Urothelium cell line (cell line): ENCODE results near the gene PHETA2.
"Not testable (repeated sequence)": the region's sequence is repeated elsewhere in the genome, so short reads cannot be mapped to it uniquely, and the experiment has no call there.

Experiments used
- DNase-seq: peaks from one replicate; pipeline ENCODE4 v3.0.0; 2011; ENCODE audit warnings: low spot score, mixed read lengths
- FAIRE-seq: peaks from 2 replicates; lab custom pipeline; 2011; peaks lifted over from hg19 to GRCh38; lab: Jason Lieb, UNC

PHETA2 gene

GRCh38 chr22:42069801-42070516 is 4.1 kb upstream of the PHETA2 start:
- FAIRE-seq: no peak
- DNase-seq: peak; percentile 25

- FAIRE-seq: peak; percentile 98
- DNase-seq: peak; percentile 96
Measured at GRCh38 chr22:42070517-42071422, 3.3 kb upstream of the PHETA2 start, which contains the start of gene NAGA. TSS of gene NAGA (minus strand) at chr22:42070812. CDS start at chr22:42070297, 515 bp downstream.

- FAIRE-seq: peak; percentile 5
Measured at GRCh38 chr22:42071508-42071907, 2.5 kb upstream of the PHETA2 start.

GRCh38 chr22:42072606-42073330 is 1.3 kb upstream of the PHETA2 start:
- DNase-seq (no peak), FAIRE-seq (peak; percentile 55)

More at GRCh38 chr22:42071508-42071907, 2.5 kb upstream of the PHETA2 start:
- not testable (repeated sequence) for DNase-seq

- DNase-seq: no peak
- no peak for FAIRE-seq
Measured at GRCh38 chr22:42073621-42074041, 417 bp upstream of the PHETA2 start.

GRCh38 chr22:42074846-42075676 is 1.0 kb downstream of the PHETA2 start:
- no peak for DNase-seq
- peak; percentile 63 for FAIRE-seq

GRCh38 chr22:42076764-42077485 is 2.9 kb downstream of the PHETA2 start:
- no peak for DNase-seq
- no peak for FAIRE-seq

GRCh38 chr22:42077486-42078125 is 3.6 kb downstream of the PHETA2 start:
- FAIRE-seq (no peak), DNase-seq (no peak)

GRCh38 chr22:42078469-42079318 is 4.6 kb downstream of the PHETA2 start:
- no peak for DNase-seq
- no peak for FAIRE-seq

- FAIRE-seq (peak; percentile 98), DNase-seq (peak; percentile 99)
Measured at GRCh38 chr22:42079319-42080251, 5.5 kb downstream of the PHETA2 start, which contains the start of gene SMDT1. TSS of gene SMDT1 (plus strand) at chr22:42079700. CDS start at chr22:42079769, 69 bp downstream.

GRCh38 chr22:42080287-42080686 is 6.2 kb downstream of the PHETA2 start:
- no peak for DNase-seq
- no peak for FAIRE-seq

GRCh38 chr22:42083119-42083518 is 9.1 kb downstream of the PHETA2 start:
- FAIRE-seq: no peak
- DNase-seq: no peak

GRCh38 chr22:42084874-42085273 is 10.8 kb downstream of the PHETA2 start:
- FAIRE-seq: no peak
- no peak for DNase-seq

GRCh38 chr22:42086051-42086450 is 12.0 kb downstream of the PHETA2 start:
- DNase-seq (no peak), FAIRE-seq (no peak)

GRCh38 chr22:42090596-42091454 is 16.8 kb downstream of the PHETA2 start, which contains the start of gene NDUFA6:
TSS of gene NDUFA6 (minus strand) at chr22:42090772. CDS start at chr22:42090744, 28 bp downstream.
- peak; percentile 98 for FAIRE-seq

GRCh38 chr22:42091455-42091782 is 17.4 kb downstream of the PHETA2 start:
- FAIRE-seq (no peak), DNase-seq (no peak)

More at GRCh38 chr22:42090596-42091454, 16.8 kb downstream of the PHETA2 start, which contains the start of gene NDUFA6:
- DNase-seq: peak; percentile 99
